NCI-H2029 (cell line): ENCODE data around the gene LSM14A.
"Not testable (repeated sequence)": the region's sequence is repeated elsewhere in the genome, so short reads cannot be mapped to it uniquely, and the experiment has no call there.

ENCODE experiments used
- DNase-seq: peaks from one replicate; lab custom pipeline; 2025; lab: John Stamatoyannopoulos, UW

Gene LSM14A

DNA sequence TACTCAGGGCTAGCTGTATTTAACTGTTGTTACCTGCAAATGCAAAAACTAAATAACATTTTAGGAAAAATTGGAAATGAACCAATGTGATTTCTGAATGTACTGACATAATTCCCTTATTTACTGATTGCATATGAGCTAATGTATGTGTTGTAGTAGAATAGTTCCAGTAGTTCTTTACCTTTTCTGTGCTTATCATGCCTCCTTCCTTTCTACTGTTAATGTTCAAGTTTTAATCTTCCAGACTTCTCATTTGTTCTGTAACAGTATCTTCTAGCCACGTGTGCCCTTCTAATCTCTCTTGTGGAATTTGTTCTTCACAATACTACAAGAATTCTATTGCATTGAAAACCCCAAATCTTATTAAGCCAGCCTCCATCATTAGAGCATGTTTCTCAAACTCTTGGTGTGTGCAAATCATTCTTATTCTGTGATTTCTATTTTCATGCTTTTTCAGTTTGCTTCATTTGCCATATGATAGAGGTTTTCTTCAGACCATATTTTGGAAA is 17.7 kb downstream of the LSM14A start:
- DNase-seq, result no peak

- no peak for DNase-seq
Measured at GRCh38 chr19:34191355-34191962, 19.2 kb downstream of the LSM14A start.

- no peak for DNase-seq
Measured at GRCh38 chr19:34193439-34193838, 21.1 kb downstream of the LSM14A start.

DNA sequence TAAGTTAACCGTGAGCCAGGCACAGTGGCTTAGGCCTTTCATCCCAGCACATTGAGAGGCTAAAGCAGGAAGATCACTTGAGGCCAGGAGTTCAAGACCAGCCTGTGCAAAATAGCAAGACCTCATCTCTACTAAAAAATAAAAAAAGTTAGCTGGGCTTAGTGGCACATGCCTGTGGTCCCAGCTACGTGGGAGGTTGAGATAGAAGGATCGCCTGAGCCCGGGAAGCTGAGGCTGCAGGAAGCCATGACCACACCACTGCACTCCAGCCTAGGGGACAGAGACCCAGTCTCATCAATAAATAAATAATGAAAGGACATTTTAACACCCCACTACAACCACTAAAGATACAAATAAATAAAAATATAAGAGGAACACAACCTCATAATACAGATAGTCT is 21.6 kb downstream of the LSM14A start:
- no peak for DNase-seq

DNA sequence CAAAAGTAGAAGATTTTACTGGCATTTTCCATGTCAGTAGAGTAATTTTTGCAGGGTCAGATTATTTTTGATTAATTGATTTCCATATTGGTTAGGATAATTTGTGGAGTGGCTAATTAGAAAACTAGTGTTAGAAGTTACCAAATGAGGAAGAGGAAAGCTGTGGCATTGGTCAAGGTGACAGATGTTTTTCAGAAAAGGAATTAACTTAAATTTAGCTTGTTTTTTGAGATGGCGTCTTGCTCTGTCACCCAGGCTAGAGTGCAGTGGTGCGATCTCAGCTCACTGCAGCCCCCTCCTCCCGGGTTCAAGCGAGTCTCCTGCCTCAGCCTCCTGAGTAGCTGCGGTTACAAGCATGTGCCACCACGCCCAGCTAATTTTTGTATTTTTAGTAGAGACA is 28.8 kb downstream of the LSM14A start:
- no peak for DNase-seq

GRCh38 chr19:34205324-34205723 is 33.0 kb downstream of the LSM14A start:
- DNase-seq, result not testable (repeated sequence)

DNA sequence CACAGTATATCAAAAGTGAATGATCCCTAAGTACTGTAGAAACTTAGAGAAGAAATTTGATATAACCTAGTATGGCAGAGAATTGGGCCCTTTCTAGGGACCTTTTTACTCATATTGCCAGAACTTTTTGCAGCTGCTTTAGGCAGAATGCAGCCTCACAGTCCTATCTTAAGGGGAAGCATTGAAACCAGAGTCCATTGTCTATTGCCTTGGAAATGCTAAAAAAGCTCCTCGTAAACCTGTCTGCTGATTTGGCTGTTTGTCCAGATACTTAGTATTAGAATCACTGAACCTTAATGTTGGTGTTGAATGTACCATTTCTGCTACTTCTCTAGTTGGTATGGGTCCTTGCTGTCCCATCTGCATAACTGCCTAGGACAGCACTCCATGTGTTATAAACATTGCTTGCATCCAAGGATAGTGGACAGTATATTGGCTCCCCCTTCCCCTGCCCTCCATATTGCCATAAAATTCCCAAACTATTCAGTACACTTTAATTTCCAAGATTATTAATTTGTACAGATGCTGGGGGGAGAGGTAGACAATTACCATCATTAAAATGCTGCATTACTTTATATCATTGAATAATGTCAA is 36.1 kb downstream of the LSM14A start:
- DNase-seq, result no peak

DNA sequence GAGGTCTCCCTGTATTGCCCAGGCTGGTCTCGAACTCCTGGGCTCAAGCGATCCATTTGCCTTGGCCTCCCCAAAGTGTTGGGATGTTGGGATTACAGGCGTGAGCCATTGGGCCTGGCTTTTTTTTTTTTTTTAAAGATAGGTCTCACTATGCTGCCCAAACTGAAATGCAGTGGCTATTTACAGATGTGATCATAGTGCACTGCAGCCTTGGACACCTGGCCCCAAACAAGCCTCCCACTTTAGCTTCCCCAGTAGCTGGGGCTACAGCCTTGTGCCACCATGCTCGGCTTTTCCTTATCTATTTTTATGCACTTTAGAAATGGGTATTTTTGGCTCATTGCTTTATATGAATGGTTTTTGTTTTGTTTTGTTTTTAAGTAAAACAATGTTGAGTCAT is 37.4 kb downstream of the LSM14A start:
- DNase-seq, result no peak

GRCh38 chr19:34213283-34213682 is 41.0 kb downstream of the LSM14A start:
- no peak for DNase-seq

DNA sequence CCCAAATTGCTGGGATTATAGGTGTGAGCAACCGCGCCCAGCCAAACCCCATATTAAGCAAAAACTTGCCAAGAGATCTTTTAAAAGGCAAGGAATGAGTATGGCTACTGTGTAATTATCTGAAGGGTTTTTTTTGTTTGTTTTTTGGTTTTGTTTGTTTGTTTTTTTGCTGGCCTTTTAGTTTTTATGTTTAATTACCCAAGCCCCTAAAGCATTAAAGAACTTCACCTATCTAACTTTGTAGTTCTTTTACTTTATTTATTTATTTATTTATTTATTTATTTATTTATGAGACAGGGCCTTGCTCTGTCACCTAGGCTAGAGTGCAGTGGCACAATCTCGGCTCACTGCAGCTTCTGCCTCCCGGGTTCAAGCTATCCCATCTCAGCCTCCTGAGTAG is 41.7 kb downstream of the LSM14A start:
- DNase-seq, result no peak

GRCh38 chr19:34215006-34215665 is 42.8 kb downstream of the LSM14A start:
- DNase-seq, result no peak

GRCh38 chr19:34215666-34216038 is 43.3 kb downstream of the LSM14A start:
- no peak for DNase-seq

GRCh38 chr19:34216745-34217219 is 44.5 kb downstream of the LSM14A start:
- DNase-seq, result not testable (repeated sequence)

DNA sequence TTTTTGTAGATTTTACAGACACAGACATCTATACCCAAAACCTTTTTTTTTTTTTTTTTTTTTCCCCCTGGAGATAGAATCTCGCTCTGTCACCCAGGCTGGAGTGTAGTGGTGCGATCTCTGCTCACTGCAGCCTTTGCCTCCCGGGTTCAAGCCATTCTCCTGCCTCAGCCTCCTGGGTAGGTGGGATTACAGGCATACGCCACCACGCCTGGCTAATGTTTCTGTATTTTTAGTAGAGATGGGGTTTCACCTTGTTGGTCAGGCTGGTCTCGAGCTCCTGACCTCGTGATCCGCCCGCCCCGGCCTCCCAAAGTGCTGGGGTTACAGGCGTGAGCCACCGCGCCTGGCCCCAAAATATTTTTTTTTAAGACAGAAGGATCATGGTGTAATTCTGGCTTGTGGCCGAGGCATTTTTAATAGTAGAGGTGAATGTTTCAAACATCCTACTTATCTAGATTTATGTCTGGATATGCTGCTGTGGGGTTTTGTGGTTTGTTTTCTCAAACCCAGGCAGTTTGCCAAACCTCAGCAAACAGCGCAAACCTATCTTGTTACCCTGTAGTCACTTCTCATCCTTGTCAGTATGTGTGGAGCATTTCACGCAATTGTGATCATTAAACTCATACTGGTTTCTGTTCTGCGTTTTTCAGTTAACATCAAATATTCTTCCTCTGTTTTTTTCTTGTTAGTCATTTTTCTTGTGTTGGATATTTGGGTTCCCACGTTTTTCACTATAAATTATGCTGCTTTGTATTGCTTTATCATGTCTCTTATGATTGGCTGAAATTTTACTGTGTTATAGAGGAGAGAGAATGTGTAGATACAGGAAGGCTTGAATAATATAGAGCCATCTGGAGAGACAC is 45.9 kb downstream of the LSM14A start:
- DNase-seq, result peak; percentile 93

- no peak for DNase-seq
Measured at GRCh38 chr19:34218818-34219164, 46.5 kb downstream of the LSM14A start.

DNA sequence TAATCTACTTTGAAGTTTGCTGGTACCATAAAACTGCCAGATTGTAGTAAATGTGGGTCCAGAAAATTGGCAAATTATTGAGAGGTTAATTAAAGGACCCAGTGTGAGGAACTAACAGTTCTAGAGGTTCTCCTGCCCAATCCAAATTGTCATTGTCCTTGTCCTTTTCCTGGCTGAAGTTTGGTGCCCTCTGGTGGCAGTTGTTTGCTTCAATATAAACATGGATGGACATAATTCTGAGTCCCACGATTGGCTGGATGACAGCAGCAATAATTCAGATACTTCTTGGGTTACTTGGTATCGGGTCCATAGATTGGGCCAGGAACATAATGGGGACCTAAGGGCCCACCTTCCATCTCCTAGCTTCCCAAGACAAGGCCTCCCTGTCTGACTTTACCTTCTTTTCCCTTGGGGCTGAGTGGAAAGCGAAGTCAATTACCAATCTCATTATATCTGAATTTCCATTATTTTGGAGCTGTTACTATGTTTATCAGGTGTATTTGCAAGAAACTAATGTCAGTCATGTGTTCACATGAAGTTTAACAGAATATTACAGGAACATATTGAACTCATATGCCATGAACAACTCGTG is 48.3 kb downstream of the LSM14A start:
- DNase-seq, result peak; percentile 60

GRCh38 chr19:34222386-34222785 is 50.1 kb downstream of the LSM14A start:
- no peak for DNase-seq

DNA sequence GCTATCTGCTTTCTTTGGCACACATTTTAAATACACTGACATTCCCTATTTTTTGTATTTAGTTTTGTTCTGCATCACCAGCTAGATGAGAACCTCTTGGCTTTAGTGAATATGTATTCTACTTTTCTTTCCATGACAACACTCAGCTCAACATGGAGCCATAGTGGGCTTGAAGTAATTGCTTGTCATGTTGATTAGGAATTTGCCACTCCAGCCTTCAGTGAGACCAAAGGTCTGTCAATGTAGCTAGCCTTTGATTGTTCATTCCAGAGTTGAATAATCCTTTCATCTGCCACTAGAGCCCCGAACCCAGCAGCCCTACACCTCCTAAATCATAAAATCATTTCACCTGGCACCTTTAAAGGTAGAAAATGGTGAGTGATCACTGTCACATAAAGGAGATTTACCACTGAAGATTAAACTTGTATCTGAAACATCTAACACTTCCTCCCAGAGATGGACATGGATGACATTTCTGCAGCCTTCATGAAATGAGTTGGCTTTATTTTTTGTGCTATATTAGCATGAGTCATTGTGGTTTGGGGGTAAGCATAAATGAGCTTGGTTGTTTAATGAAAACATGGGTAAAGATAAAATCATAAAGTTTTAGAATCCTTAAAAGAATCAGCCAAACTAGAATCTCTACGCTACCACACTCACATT is 52.8 kb downstream of the LSM14A start:
- no peak for DNase-seq

- DNase-seq, result no peak
Measured at GRCh38 chr19:34225659-34226015, 53.3 kb downstream of the LSM14A start.

DNA sequence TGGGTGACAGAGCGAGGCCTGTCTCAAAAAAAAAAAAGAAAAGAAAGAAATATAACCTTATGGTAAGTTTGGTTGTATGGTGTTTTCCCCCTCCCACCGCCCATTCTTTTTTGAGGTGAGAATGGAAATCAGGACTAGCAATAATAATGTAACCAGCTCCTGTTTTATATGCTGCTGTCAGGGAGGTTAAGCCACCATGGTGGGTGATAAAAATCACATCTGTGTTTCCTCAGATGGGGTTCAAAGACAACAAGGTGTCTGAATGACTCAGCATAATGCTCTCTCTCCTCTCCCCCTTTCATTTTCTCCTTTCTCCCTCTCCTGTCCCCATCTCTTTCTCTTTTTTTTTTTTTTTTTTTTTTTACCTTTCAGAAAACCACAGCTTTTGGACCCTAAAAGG is 53.7 kb downstream of the LSM14A start:
- DNase-seq, result no peak

GRCh38 chr19:34228347-34228746 is 56.0 kb downstream of the LSM14A start:
- DNase-seq, result no peak

DNA sequence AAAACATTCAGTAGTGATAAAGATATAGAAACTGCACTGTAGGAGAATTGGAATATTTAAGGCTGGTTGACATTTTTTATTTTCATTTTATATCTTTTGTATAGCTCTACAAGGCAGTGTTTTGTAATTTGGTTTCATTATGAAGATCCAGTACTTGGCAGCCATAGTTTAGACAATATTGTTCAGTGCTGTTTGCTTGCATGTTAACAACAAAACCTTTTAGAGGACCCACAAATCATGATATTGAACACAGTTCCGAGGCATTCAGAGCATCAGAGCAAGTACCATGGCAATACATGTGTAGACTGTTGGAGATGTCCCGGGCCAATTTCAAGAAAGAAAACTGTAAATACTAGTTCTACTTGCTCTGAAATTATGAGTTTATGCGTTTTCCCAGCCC is 56.5 kb downstream of the LSM14A start:
- DNase-seq, result no peak
